IPS-18a (cell line): Measurements from ENCODE around the gene WNK1.
"Not testable (repeated sequence)": the region's sequence is repeated elsewhere in the genome, so short reads cannot be mapped to it uniquely, and the experiment has no call there.

Experiments used
- H3K27ac ChIP-seq: one replicate; pipeline ENCODE4 v1.5.1; 2013; ENCODE audit warnings: low read length
- H3K27me3 ChIP-seq: one replicate; pipeline ENCODE4 v1.6.1; 2013; ENCODE audit warnings: mild to moderate bottlenecking, low read length; ENCODE audit not compliant: control insufficient read depth, insufficient read depth
- H3K36me3 ChIP-seq: one replicate; pipeline ENCODE4 v1.6.1; 2013; ENCODE audit warnings: low read depth, low read length; ENCODE audit not compliant: control insufficient read depth
- H3K4me1 ChIP-seq: one replicate; pipeline ENCODE4 v1.6.1; 2013; ENCODE audit warnings: low read depth, low read length; ENCODE audit not compliant: control insufficient read depth
- H3K4me3 ChIP-seq: one replicate; pipeline ENCODE4 v1.5.1; 2013; ENCODE audit warnings: low read length
- H3K9ac ChIP-seq: one replicate; pipeline ENCODE4 v1.6.1; 2013; ENCODE audit warnings: mild to moderate bottlenecking, low read length, moderate library complexity
- H3K9me3 ChIP-seq: one replicate; pipeline ENCODE4 v1.6.1; 2013; ENCODE audit warnings: low read depth, low read length; ENCODE audit not compliant: control insufficient read depth

Gene WNK1

GRCh38 chr12:751999-752694, at the start of gene WNK1:
Gene WNK1 (plus strand): TSS chr12:752579. CDS start chr12:753566, 987 bp downstream.
- Histone ChIP-seq H3K9ac (peak within 1 kb of the TSS; percentile 80), H3K9me3 (no peaks in the 10 kb centered on the region), H3K4me1 (peaks cover 23% of the 10 kb centered on the region), H3K36me3 (no peaks in the 10 kb centered on the region), H3K4me3 (peak within 1 kb of the TSS; percentile 89), H3K27me3 (no peaks in the 10 kb centered on the region), H3K27ac (peak within 1 kb of the TSS; percentile 93)

- Histone ChIP-seq H3K27me3 (no peaks in the 10 kb centered on the region), H3K4me3 (no peak overlapping the region), H3K36me3 (no peaks in the 10 kb centered on the region), H3K4me1 (peaks cover 7% of the 10 kb centered on the region), H3K27ac (no peak overlapping the region), H3K9me3 (no peaks in the 10 kb centered on the region), H3K9ac (no peak overlapping the region)
Measured at GRCh38 chr12:704516-705242, 47.7 kb upstream of the WNK1 start.

GRCh38 chr12:708084-708483, 44.3 kb upstream of the WNK1 start:
- not testable (repeated sequence) for H3K9ac ChIP-seq, H3K36me3 ChIP-seq, H3K4me1 ChIP-seq, H3K4me3 ChIP-seq, H3K27me3 ChIP-seq, H3K9me3 ChIP-seq, H3K27ac ChIP-seq

GRCh38 chr12:709455-710020, 42.8 kb upstream of the WNK1 start:
- Histone ChIP-seq H3K27me3 (no peaks in the 10 kb centered on the region), H3K27ac (no peak overlapping the region)

GRCh38 chr12:712172-712863, 40.1 kb upstream of the WNK1 start:
- peaks cover 7% of the 10 kb centered on the region for H3K4me1 ChIP-seq
- no peak overlapping the region for H3K9ac ChIP-seq
- no peaks in the 10 kb centered on the region for H3K36me3 ChIP-seq
- H3K27ac ChIP-seq: no peak overlapping the region
- no peaks in the 10 kb centered on the region for H3K9me3 ChIP-seq
- no peak overlapping the region for H3K4me3 ChIP-seq
- H3K27me3 ChIP-seq: no peaks in the 10 kb centered on the region

More at GRCh38 chr12:709455-710020, 42.8 kb upstream of the WNK1 start:
- Histone ChIP-seq H3K9ac (no peak overlapping the region), H3K4me3 (no peak overlapping the region), H3K4me1 (peaks cover 7% of the 10 kb centered on the region), H3K9me3 (no peaks in the 10 kb centered on the region), H3K36me3 (no peaks in the 10 kb centered on the region)

GRCh38 chr12:713281-713875, 39.0 kb upstream of the WNK1 start:
- H3K27me3 ChIP-seq: no peaks in the 10 kb centered on the region
- H3K27ac ChIP-seq: no peak overlapping the region
- H3K36me3 ChIP-seq: no peaks in the 10 kb centered on the region
- no peak overlapping the region for H3K4me3 ChIP-seq
- peaks cover 7% of the 10 kb centered on the region for H3K4me1 ChIP-seq
- no peaks in the 10 kb centered on the region for H3K9me3 ChIP-seq
- no peak overlapping the region for H3K9ac ChIP-seq

GRCh38 chr12:716506-716905, 35.9 kb upstream of the WNK1 start:
- Histone ChIP-seq H3K9me3 (no peaks in the 10 kb centered on the region), H3K4me1 (peaks cover 18% of the 10 kb centered on the region), H3K27me3 (no peaks in the 10 kb centered on the region), H3K4me3 (no peak overlapping the region), H3K27ac (no peak overlapping the region), H3K9ac (no peak overlapping the region), H3K36me3 (no peaks in the 10 kb centered on the region)

- H3K9me3 ChIP-seq: no peaks in the 10 kb centered on the region
- no peak overlapping the region for H3K4me3 ChIP-seq
- no peaks in the 10 kb centered on the region for H3K27me3 ChIP-seq
- H3K27ac ChIP-seq: no peak overlapping the region
- H3K9ac ChIP-seq: no peak overlapping the region
- no peaks in the 10 kb centered on the region for H3K36me3 ChIP-seq
- H3K4me1 ChIP-seq: peaks cover 22% of the 10 kb centered on the region
Measured at GRCh38 chr12:718756-719102, 33.6 kb upstream of the WNK1 start.

GRCh38 chr12:720231-720941, 32.0 kb upstream of the WNK1 start:
- no peak overlapping the region for H3K27ac ChIP-seq
- peaks cover 26% of the 10 kb centered on the region for H3K4me1 ChIP-seq
- H3K9ac ChIP-seq: no peak overlapping the region
- no peaks in the 10 kb centered on the region for H3K9me3 ChIP-seq
- no peaks in the 10 kb centered on the region for H3K27me3 ChIP-seq
- no peak overlapping the region for H3K4me3 ChIP-seq
- H3K36me3 ChIP-seq: no peaks in the 10 kb centered on the region

GRCh38 chr12:724194-724855, 28.1 kb upstream of the WNK1 start:
- Histone ChIP-seq H3K9me3 (no peaks in the 10 kb centered on the region), H3K36me3 (no peaks in the 10 kb centered on the region), H3K4me1 (peaks cover 22% of the 10 kb centered on the region), H3K27ac (no peak overlapping the region), H3K4me3 (no peak overlapping the region), H3K9ac (no peak overlapping the region), H3K27me3 (no peaks in the 10 kb centered on the region)
